SH-SY5Y (cell line): Measurements from ENCODE around the gene BEGAIN.

ENCODE experiments used
- GATA2 ChIP-seq: IDR thresholded peaks from 2 replicates; pipeline ENCODE4 v1.6.1; 2011; ENCODE audit warnings: mild to moderate bottlenecking, low read depth, low read length
- GATA3 ChIP-seq: IDR thresholded peaks from 2 replicates; pipeline ENCODE4 v1.6.1; 2011; ENCODE audit warnings: low read depth, mild to moderate bottlenecking, low read length, moderate library complexity

DNA sequence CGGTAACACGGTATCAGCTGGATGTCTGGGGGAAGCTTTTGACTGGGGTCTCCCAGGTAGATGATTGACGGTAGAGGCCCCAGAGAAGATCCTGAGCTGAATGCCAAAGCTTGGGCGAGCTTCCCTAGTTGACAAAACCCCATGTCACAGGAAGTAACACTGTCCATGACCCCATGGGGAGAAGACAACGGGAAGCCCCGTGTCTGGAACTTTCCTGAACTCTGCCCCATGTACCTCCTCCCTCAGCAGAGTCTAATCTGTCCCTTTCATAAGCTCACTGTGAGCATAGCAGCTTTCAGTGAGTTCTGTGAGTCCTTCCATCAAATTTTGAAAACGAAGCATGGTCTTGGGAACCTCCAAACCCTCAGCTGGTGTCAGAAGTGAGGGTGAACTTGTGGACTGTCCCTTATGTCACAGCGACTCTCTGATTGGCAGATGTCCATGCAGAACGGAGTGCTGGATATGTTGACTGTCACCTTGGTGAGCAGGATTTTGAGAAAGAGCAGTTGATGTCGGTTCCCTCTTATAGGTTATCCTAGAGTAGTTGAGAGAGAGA lies 29.7 kb upstream of the BEGAIN start:
- TF ChIP-seq GATA2: no peak
- no peak for TF ChIP-seq GATA3
